Measurements from ENCODE around the gene TNS2. TPM values are rescaled to one million over a fixed set of nuclear protein-coding genes. Genes with fewer than 3 reads are reported as not detected.

Gene TNS2
- total RNA-seq, 1 donor from 2014 or later = 10.8 TPM

GRCh38 chr12:53050426-53051057, 677 bp downstream of the TNS2 start:
- H3K4me3 ChIP-seq (ENCODE audit: low read depth, low read length) = peak overlapping the region; percentile 73
- DNase-seq (ENCODE audit: low read depth) = no peak
- no peak for TF ChIP-seq CTCF (conservative IDR thresholded peaks at IDR 0.05; ENCODE audit: low read depth, low read length)

GRCh38 chr12:53051058-53051880, 1.4 kb downstream of the TNS2 start:
- peak; percentile 56 for DNase-seq (ENCODE audit: low read depth)
- H3K4me3 ChIP-seq (ENCODE audit: low read depth, low read length) = peak overlapping the region; percentile 73
- TF ChIP-seq CTCF (conservative IDR thresholded peaks at IDR 0.05; ENCODE audit: low read depth, low read length) = peak; percentile 24

GRCh38 chr12:53051881-53052412, 2.1 kb downstream of the TNS2 start:
- no peak for TF ChIP-seq CTCF (conservative IDR thresholded peaks at IDR 0.05; ENCODE audit: low read depth, low read length)
- H3K4me3 ChIP-seq (ENCODE audit: low read depth, low read length) = peak overlapping the region; percentile 73
- no peak for DNase-seq (ENCODE audit: low read depth)

- no peak for DNase-seq (ENCODE audit: low read depth)
- peak overlapping the region; percentile 73 for H3K4me3 ChIP-seq (ENCODE audit: low read depth, low read length)
- no peak for TF ChIP-seq CTCF (conservative IDR thresholded peaks at IDR 0.05; ENCODE audit: low read depth, low read length)
Observed at GRCh38 chr12:53052419-53053217, 2.8 kb downstream of the TNS2 start.

- H3K4me3 ChIP-seq (ENCODE audit: low read depth, low read length) = peak overlapping the region; percentile 65
- peak; percentile 73 for TF ChIP-seq CTCF (conservative IDR thresholded peaks at IDR 0.05; ENCODE audit: low read depth, low read length)
- no peak for DNase-seq (ENCODE audit: low read depth)
Observed at GRCh38 chr12:53053218-53054111, 3.6 kb downstream of the TNS2 start.
